Activated CD4-positive, alpha-beta T cell treated with anti-CD3 and anti-CD28 coated beads, Interleukin-10, Interleukin-2, amounts not matched to agents 100 ng/mL and 50 ng/mL, durations not matched to agents 16 hours and 8 hours (primary cell): ENCODE measurements around the gene TNFRSF13B.

Experiments
- DNase-seq: peaks from one replicate; pipeline ENCODE4 v3.0.0-alpha.2; 2020

The TNFRSF13B gene

GRCh38 chr17:16953841-16954240, 18.1 kb downstream of the TNFRSF13B start:
- DNase-seq, result no peak

- no peak for DNase-seq
Measured at GRCh38 chr17:16953347-16953746, 18.6 kb downstream of the TNFRSF13B start.

- no peak for DNase-seq
Measured at GRCh38 chr17:16952401-16952800, 19.5 kb downstream of the TNFRSF13B start.

- DNase-seq, result no peak
Measured at GRCh38 chr17:16950488-16950887, 21.4 kb downstream of the TNFRSF13B start.

- DNase-seq, result no peak
Measured at GRCh38 chr17:16948587-16949376, 23.1 kb downstream of the TNFRSF13B start.

- DNase-seq, result no peak
Measured at GRCh38 chr17:16947470-16947869, 24.4 kb downstream of the TNFRSF13B start.

- DNase-seq, result no peak
Measured at GRCh38 chr17:16945663-16946218, 26.2 kb downstream of the TNFRSF13B start.

GRCh38 chr17:16945136-16945482, 26.8 kb downstream of the TNFRSF13B start:
- DNase-seq, result no peak

- no peak for DNase-seq
Measured at GRCh38 chr17:16944334-16945135, 27.4 kb downstream of the TNFRSF13B start.

- no peak for DNase-seq
Measured at GRCh38 chr17:16943541-16944333, 28.2 kb downstream of the TNFRSF13B start.

GRCh38 chr17:16943032-16943352, 28.9 kb downstream of the TNFRSF13B start:
- DNase-seq, result no peak

- no peak for DNase-seq
Measured at GRCh38 chr17:16942141-16943031, 29.5 kb downstream of the TNFRSF13B start.

GRCh38 chr17:16941072-16942036, 30.6 kb downstream of the TNFRSF13B start:
- DNase-seq, result no peak

GRCh38 chr17:16940116-16940881, 31.6 kb downstream of the TNFRSF13B start:
- DNase-seq, result no peak

GRCh38 chr17:16939606-16940115, 32.3 kb downstream of the TNFRSF13B start:
- no peak for DNase-seq

- no peak for DNase-seq
Measured at GRCh38 chr17:16939208-16939576, 32.7 kb downstream of the TNFRSF13B start.

GRCh38 chr17:16938496-16939207, 33.3 kb downstream of the TNFRSF13B start:
- DNase-seq, result no peak

GRCh38 chr17:16938031-16938430, 33.9 kb downstream of the TNFRSF13B start:
- DNase-seq, result no peak

GRCh38 chr17:16937431-16937830, 34.5 kb downstream of the TNFRSF13B start:
- DNase-seq, result no peak
